Cardiac muscle cell (in vitro differentiated cells and primary cell): ENCODE results near the gene SGCA. TPM values are rescaled to one million over a fixed set of nuclear protein-coding genes. Genes with fewer than 3 reads are reported as not detected.
A peak's percentile ranks its signal among the peaks of the same experiment; 100 is the strongest.

Experiments
- DNase-seq, 2 donors: peaks; one replicate each; pipeline versions ENCODE4 v3.0.0 to v3.0.0-alpha.2; 2010 to 2017; ENCODE audit warnings: low read depth in 1 of 2, low spot score in 1 of 2
- H3K27ac ChIP-seq: fragments of 200-600 bp; sonication (generic); 2 replicates; pipeline ENCODE4 v1.5.1; 2016
- H3K27me3 ChIP-seq: fragments of 200-600 bp; sonication (generic); 2 replicates; pipeline ENCODE4 v1.6.0; 2016; ENCODE audit warnings: control low read depth
- H3K36me3 ChIP-seq: fragments of 200-600 bp; sonication (generic); 2 replicates; pipeline ENCODE4 v1.5.1; 2016; ENCODE audit warnings: control low read depth
- H3K4me1 ChIP-seq: fragments of 200-600 bp; sonication (generic); 2 replicates; pipeline ENCODE4 v1.8.1; 2017; ENCODE audit warnings: low read depth, mild to moderate bottlenecking, mixed run types
- H3K4me3 ChIP-seq: fragments of 200-600 bp; sonication (generic); 2 replicates; pipeline ENCODE4 v1.5.1; 2016; ENCODE audit warnings: mild to moderate bottlenecking
- H3K9me3 ChIP-seq: fragments of 200-600 bp; sonication (generic); 2 replicates; pipeline ENCODE4 v1.5.1; 2017; ENCODE audit warnings: low read depth, mild to moderate bottlenecking, control low read depth
- polyA plus RNA-seq: library from polyadenylated mRNA; unstranded; fragments of >200 nt; fragmentation: Nextera tagmentation; extraction: Ambion mirVana; gene quantifications from 2 replicates; pipeline ENCODE4 v1.2.1, GENCODE V29; 2016
- total RNA-seq: library from RNA; depleted of rRNA; stranded (reverse); fragments of >200 nt; gene quantifications from 2 replicates; pipeline ENCODE4 v1.2.3, GENCODE V29; 2016
- TF ChIP-seq, protein P1 (sequence below): IDR thresholded peaks from 2 replicates; pipeline ENCODE4 v1.5.1; 2012; ENCODE audit warnings: low read depth, mild to moderate bottlenecking, low read length

The SGCA gene
- total and polyA plus RNA-seq, 2 experiments from 2014 or later = 63.3 to 69.9 TPM

- H3K27me3 ChIP-seq = no peaks in the 10 kb centered on the region
- peak in 1 of 2 donors; percentile 56 for DNase-seq
These were observed 18.0 kb upstream of the SGCA start for GRCh38 chr17:50147841-50148225.

DNA sequence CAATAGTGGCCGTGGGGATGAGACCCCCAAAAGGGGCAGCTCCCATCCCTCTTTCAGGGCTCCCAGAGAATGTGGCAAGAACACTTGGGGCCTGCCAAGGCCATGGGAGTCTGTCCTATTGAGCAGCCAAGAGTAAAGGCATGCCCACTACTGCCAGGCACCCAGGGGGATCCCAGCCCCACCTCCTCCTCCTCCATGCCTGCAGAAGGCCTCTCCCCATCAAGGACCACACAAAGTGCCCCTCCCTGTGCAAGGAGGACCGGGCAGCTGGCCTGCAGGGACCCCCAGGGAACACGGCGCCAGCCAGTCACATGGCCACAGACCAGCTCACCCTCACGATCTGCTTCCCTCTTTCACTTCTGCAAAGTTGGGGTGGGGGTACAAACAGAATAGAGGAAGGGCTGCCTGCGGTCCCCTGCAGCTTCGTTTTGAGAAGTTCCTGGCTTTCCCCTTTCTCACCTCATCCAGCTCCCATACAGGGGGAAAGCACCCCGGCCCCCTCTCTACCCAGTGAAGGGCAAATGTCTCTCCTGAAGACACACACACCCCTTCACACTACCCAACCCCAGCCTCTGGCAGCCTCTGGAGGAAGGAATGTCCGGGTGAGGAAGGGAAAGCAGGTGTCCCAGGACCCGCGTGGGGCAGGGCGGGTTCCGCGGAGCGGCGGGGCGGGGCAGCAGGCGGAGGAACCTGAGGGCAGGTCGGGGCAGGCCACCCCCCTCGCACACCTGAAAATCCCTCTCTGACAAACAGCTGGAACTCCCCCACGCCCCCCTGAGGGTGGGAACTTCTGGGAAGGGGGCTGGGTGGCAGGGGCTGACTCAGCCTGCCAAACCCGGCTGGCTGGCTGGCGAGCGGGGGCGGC is 17.3 kb upstream of the SGCA start:
- Histone ChIP-seq H3K27me3 (no peaks in the 10 kb centered on the region), H3K4me1 (peaks cover 16% of the 10 kb centered on the region), H3K9me3 (no peaks in the 10 kb centered on the region), H3K4me3 (peak overlapping the region; percentile 88), H3K27ac (no peak overlapping the region), H3K36me3 (peaks cover 13% of the 10 kb centered on the region)
- DNase-seq = peak in 1 of 2 donors; percentile 47
- TF ChIP-seq, protein P1, sequence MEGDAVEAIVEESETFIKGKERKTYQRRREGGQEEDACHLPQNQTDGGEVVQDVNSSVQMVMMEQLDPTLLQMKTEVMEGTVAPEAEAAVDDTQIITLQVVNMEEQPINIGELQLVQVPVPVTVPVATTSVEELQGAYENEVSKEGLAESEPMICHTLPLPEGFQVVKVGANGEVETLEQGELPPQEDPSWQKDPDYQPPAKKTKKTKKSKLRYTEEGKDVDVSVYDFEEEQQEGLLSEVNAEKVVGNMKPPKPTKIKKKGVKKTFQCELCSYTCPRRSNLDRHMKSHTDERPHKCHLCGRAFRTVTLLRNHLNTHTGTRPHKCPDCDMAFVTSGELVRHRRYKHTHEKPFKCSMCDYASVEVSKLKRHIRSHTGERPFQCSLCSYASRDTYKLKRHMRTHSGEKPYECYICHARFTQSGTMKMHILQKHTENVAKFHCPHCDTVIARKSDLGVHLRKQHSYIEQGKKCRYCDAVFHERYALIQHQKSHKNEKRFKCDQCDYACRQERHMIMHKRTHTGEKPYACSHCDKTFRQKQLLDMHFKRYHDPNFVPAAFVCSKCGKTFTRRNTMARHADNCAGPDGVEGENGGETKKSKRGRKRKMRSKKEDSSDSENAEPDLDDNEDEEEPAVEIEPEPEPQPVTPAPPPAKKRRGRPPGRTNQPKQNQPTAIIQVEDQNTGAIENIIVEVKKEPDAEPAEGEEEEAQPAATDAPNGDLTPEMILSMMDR = peak; percentile 35

More at GRCh38 chr17:50147841-50148225, 18.0 kb upstream of the SGCA start:
- Histone ChIP-seq H3K9me3 (no peaks in the 10 kb centered on the region), H3K4me3 (peak overlapping the region; percentile 88), H3K4me1 (peaks cover 16% of the 10 kb centered on the region), H3K36me3 (peaks cover 17% of the 10 kb centered on the region), H3K27ac (no peak overlapping the region)
- TF ChIP-seq, protein P1 = no peak

- DNase-seq = no peak
- peak overlapping the region; percentile 88 for H3K4me3 ChIP-seq
- TF ChIP-seq, protein P1 = no peak
- H3K27ac ChIP-seq = no peak overlapping the region
- H3K27me3 ChIP-seq = no peaks in the 10 kb centered on the region
- H3K36me3 ChIP-seq = peaks cover 8% of the 10 kb centered on the region
- peaks cover 16% of the 10 kb centered on the region for H3K4me1 ChIP-seq
- H3K9me3 ChIP-seq = no peaks in the 10 kb centered on the region
These were observed 16.8 kb upstream of the SGCA start for GRCh38 chr17:50149091-50149416.

- DNase-seq = peak; percentile 64 to 78
- H3K27ac ChIP-seq = no peak overlapping the region
- peaks cover 4% of the 10 kb centered on the region for H3K36me3 ChIP-seq
- peak overlapping the region; percentile 88 for H3K4me3 ChIP-seq
- peaks cover 21% of the 10 kb centered on the region for H3K4me1 ChIP-seq
- H3K27me3 ChIP-seq = no peaks in the 10 kb centered on the region
- TF ChIP-seq, protein P1 = no peak
- no peaks in the 10 kb centered on the region for H3K9me3 ChIP-seq
These were observed 16.1 kb upstream of the SGCA start for GRCh38 chr17:50149417-50150353.

DNA sequence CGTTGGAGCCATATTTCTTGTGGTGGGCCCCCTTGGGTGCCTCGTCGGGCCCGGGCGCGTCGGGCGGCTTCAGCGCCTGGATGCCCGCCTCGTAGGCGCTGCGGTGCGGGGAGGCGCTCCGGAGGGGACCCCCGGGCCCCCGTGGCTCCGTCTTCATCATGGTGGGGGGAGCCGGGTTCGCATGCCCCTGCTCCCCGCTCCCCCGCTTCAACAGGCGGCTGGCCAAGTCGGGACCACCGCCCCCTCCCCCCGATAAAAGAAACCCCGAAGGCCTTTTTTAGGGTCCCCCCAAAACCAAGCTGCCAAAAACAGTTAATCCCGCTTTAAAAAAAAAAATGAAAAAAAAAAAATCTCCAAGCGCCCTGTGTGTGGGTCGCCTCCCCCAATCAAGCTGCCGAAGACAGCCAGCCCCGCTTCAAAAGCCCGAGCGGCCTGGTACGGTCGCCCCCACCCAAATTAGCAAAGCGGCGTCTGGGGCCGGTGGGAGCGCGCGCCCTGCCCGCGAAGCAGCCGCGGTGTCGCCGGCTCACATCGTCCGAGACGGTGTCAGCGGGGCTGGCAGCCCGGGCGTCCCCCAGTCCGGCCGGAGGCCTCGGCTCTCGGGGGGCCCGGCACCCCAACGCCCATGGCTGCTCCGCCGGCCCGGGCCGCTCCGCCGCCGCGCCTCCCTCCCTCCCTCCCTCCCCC is 15.3 kb upstream of the SGCA start, which contains the start of gene PPP1R9B:
Gene PPP1R9B, minus strand, starts transcription at position 324 of the 687 bp plus-strand sequence. Its CDS starts 164 bp downstream, at position 160.
- Histone ChIP-seq H3K27me3 (no peaks in the 10 kb centered on the region), H3K4me3 (peak within 1 kb of the TSS; percentile 88), H3K27ac (peak within 1 kb of the TSS; percentile 48), H3K36me3 (no peaks in the 10 kb centered on the region), H3K9me3 (no peaks in the 10 kb centered on the region), H3K4me1 (peaks cover 29% of the 10 kb centered on the region)
- TF ChIP-seq, protein P1 = no peak
- DNase-seq = no peak
